Upper lobe of left lung (tissue), 6 donors: ENCODE measurements around the gene FIBP. TPM values are rescaled to one million over a fixed set of nuclear protein-coding genes. Genes with fewer than 3 reads are reported as not detected.
"Not testable (repeated sequence)": the region's sequence is repeated elsewhere in the genome, so short reads cannot be mapped to it uniquely, and the experiment has no call there.

ENCODE experiments used
- ATAC-seq, 2 donors: fragments of 200-7000 bp; cut with Tn5 transposase; one replicate each; pipeline ENCODE4 v1.9.1; 2022; ENCODE audit warnings: mild to moderate bottlenecking in 2 of 2, moderate library complexity in 2 of 2; ENCODE audit not compliant: low FRiP score in 2 of 2
- DNase-seq, 2 donors: peaks; one replicate each; pipeline ENCODE4 v3.0.0-alpha.2; 2019 to 2020
- H3K27ac ChIP-seq, 4 donors: fragments of 200-600 bp; sonication (generic); one replicate each; pipeline ENCODE4 v1.5.1; 2016 to 2019
- H3K27me3 ChIP-seq, 4 donors: fragments of 200-600 bp; sonication (generic); one replicate each; pipeline ENCODE4 v1.5.1; 2017 to 2019
- H3K36me3 ChIP-seq, 4 donors: fragments of 200-600 bp; sonication (generic); one replicate each; pipeline ENCODE4 v1.5.1; 2016 to 2019
- H3K4me1 ChIP-seq, 4 donors: fragments of 200-600 bp; sonication (generic); one replicate each; pipeline ENCODE4 v1.5.1; 2018 to 2019
- H3K4me3 ChIP-seq, 4 donors: fragments of 200-600 bp; sonication (generic); one replicate each; pipeline ENCODE4 v1.5.1; 2017 to 2019; ENCODE audit warnings: mild to moderate bottlenecking in 2 of 4, moderate library complexity in 1 of 4
- H3K9me3 ChIP-seq, 4 donors: fragments of 200-600 bp; sonication (generic); one replicate each; pipeline ENCODE4 v1.5.1; 2018 to 2019
- CTCF ChIP-seq, 6 experiments: fragments of 450-650 bp in 4 of 6; fragments of 200-600 bp in 2 of 6; sonication (generic) in 2 of 6; IDR thresholded peaks; one replicate each; pipeline ENCODE4 v1.5.1; 2016 to 2019; ENCODE audit warnings: antibody characterized with exemption in 6 of 6
- EP300 ChIP-seq, 4 donors: sonication (generic); formaldehyde crosslinking; IDR thresholded peaks; one replicate each; pipeline ENCODE4 v1.5.1; 2017; ENCODE audit warnings: antibody characterized with exemption in 4 of 4, control low read depth in 2 of 4
- POLR2A ChIP-seq, 4 donors: fragments of 450-650 bp; IDR thresholded peaks; one replicate each; pipeline ENCODE4 v1.5.1; 2016 to 2017; ENCODE audit warnings: antibody characterized with exemption in 4 of 4, mild to moderate bottlenecking in 2 of 4
- POLR2AphosphoS5 ChIP-seq, 2 donors: sonication (generic); formaldehyde crosslinking; IDR thresholded peaks; one replicate each; pipeline ENCODE4 v1.5.1; 2017; ENCODE audit warnings: antibody characterized with exemption in 2 of 2
- WGBS, 2 donors: methylation state at CpG; one replicate each; pipeline ENCODE4 v1.1.5; 2017 to 2018; 5-methylcytosine and 5-hydroxymethylcytosine counted together
- total RNA-seq, 6 donors: library from RNA; depleted of rRNA in 4 of 6; stranded (reverse); fragments of >200 nt in 4 of 6; gene quantifications; one replicate each; pipeline versions ENCODE4 v1.1.0 to v1.2.1, GENCODE V29; 2016 to 2021
- donor health status: DM: no; HTN: no; CAD: no; lungs with moderate emphysema.
- donor health status: DM: no; HTN: yes; CAD: no; lungs with severe emphysema.

FIBP gene
- total RNA-seq, 6 donors from 2014 or later = 46.8 to 77.7 (median 57.0) TPM

DNA sequence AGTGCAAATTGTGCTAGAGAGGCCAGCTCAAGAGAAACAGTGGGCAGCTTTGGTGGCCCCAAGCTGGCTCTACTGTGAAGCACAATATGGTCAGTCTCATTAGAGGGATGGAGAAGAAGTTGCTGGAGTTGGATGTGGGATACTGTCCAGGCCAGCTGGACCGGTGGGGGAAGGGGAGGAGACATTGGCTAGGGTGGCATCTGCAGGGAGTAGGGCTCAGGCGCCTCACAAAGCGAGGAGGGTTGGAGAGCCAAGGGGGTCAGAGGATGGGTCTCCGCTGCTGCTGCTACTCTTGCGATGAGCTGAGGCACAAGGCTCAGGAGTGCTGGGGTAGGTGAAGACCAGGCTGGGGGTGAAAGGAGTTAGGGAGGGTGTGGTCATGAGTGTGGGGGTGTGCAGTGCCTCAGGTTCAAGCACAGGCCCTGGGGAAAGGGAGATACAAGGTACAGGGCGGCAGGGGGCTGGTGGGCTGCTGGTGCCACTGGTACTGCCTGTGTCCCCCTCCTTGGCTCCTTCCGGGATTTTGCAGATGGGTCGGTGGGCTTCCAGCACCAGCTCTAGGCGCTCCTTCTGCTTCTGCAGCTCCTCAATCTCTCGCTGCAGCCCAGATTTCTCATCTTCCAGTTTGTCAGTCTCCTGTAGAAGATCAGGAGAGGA, 4.5 kb upstream of the FIBP start:
- peak overlapping the region in 3 of 4 donors; percentile 71 to 86 (median 82) for H3K4me3 ChIP-seq
- H3K27me3 ChIP-seq = no peaks in the 10 kb centered on the region
- WGBS, 2 donors = 67 to 75% methylated on average over 9 to 10 of the region's 10 CpGs
- H3K27ac ChIP-seq = peak overlapping the region; percentile 94 to 98 (median 94)
- TF ChIP-seq EP300 (IDR thresholded peaks at IDR 0.05) = no peak
- TF ChIP-seq POLR2AphosphoS5 (IDR thresholded peaks at IDR 0.05) = no peak
- no peak for TF ChIP-seq POLR2A (IDR thresholded peaks at IDR 0.05)
- TF ChIP-seq CTCF (IDR thresholded peaks at IDR 0.05) = no peak
- DNase-seq = no peak
- H3K4me1 ChIP-seq = peaks cover 44 to 60% (median 54%) of the 10 kb centered on the region in 4 donors
- ATAC-seq = no peak
- H3K9me3 ChIP-seq = no peaks in the 10 kb centered on the region
- H3K36me3 ChIP-seq = no peaks in the 10 kb centered on the region

DNA sequence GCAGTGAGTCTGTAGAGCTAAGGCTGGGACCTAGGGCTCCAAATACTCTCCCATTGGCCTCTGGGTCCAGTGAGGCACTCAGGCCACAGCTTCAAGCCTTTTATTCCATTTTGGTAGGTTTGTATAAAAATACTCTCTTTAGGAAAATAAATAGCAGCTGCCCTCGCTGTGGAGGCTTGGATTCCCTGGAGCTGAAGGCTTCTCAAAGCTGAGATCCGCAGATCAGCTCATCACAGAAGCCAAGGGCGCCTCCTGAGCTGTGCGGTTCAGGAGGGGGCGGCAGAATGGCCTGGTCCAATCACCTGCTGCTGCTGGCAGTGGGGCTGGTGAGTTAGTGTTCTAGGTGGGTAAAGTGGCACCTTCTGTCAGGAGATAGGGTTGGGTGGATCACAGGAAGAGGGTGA, 3.9 kb upstream of the FIBP start:
- not testable (repeated sequence) for H3K9me3 ChIP-seq, H3K27me3 ChIP-seq, ATAC-seq, DNase-seq, H3K36me3 ChIP-seq
- H3K4me1 ChIP-seq = peaks cover 51 to 67% (median 60%) of the 10 kb centered on the region in 4 donors
- H3K4me3 ChIP-seq = peak overlapping the region; percentile 50 to 86 (median 76)
- peak overlapping the region; percentile 94 to 98 (median 94) for H3K27ac ChIP-seq
- 50 to 68% methylated on average over 4 to 5 of the region's 5 CpGs for WGBS, 2 donors

DNA sequence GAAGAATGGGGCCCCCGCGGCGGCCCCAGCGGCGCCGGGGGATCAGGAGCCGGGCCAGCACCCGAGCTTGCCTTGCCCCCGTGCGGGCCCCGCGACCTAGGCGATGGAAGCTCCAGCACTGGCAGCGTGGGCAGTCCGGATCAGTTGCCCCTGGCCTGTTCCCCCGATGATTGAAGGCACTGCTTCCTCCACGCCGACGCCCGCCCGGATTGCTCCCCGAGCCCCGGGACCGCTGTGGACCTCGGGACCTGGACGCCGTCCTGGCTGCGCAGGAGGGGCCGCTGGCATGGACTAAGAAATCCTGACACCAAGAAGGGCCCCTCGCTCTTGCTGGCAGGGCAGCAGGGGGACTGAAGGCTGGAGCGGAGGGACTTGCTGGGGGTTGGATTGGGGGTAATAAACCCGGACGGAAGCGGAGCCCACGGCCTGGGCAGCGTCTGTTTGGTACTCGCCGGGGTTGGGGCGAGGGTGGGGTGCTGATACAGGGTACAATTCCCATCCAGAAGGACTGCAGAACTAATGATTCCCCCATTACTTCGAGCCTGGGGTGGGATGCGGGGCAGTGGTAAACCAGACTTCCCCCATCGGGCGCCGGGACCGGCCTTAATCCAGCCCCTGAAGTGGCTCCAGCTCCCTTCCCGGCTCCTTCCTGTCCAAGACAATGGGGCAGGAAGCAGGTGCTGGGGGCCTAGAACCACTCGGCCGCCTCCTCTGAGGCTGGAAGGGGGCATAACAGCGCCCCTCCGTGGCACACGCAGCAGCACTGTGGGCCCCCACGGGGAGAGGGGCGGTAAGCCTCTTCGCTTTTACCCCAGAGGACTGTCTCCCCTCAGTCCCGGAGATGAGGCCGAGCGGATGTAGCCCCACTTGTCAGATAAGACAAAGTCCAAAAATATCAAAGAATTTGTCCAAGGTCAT, 3.2 kb upstream of the FIBP start:
- no peaks in the 10 kb centered on the region for H3K27me3 ChIP-seq
- peaks cover 51 to 69% (median 62%) of the 10 kb centered on the region in 4 donors for H3K4me1 ChIP-seq
- peak in 1 of 2 donors; percentile 50 for DNase-seq
- no peak for ATAC-seq
- TF ChIP-seq CTCF (IDR thresholded peaks at IDR 0.05) (peak in 4 of 6 experiments; percentile 19 to 38 (median 28)), POLR2A (IDR thresholded peaks at IDR 0.05) (peak in 1 of 4 donors; percentile 12), POLR2AphosphoS5 (IDR thresholded peaks at IDR 0.05) (peak; percentile 65 to 67), EP300 (IDR thresholded peaks at IDR 0.05) (peak in 1 of 4 donors; percentile 10)
- peaks cover 0 to 4% (median 0%) of the 10 kb centered on the region in 4 donors for H3K36me3 ChIP-seq
- 3 to 7% methylated on average over 19 to 40 of the region's 57 CpGs for WGBS, 2 donors
- peak overlapping the region; percentile 50 to 86 (median 76) for H3K4me3 ChIP-seq
- H3K27ac ChIP-seq = peak overlapping the region; percentile 94 to 98 (median 94)
- no peaks in the 10 kb centered on the region for H3K9me3 ChIP-seq

DNA sequence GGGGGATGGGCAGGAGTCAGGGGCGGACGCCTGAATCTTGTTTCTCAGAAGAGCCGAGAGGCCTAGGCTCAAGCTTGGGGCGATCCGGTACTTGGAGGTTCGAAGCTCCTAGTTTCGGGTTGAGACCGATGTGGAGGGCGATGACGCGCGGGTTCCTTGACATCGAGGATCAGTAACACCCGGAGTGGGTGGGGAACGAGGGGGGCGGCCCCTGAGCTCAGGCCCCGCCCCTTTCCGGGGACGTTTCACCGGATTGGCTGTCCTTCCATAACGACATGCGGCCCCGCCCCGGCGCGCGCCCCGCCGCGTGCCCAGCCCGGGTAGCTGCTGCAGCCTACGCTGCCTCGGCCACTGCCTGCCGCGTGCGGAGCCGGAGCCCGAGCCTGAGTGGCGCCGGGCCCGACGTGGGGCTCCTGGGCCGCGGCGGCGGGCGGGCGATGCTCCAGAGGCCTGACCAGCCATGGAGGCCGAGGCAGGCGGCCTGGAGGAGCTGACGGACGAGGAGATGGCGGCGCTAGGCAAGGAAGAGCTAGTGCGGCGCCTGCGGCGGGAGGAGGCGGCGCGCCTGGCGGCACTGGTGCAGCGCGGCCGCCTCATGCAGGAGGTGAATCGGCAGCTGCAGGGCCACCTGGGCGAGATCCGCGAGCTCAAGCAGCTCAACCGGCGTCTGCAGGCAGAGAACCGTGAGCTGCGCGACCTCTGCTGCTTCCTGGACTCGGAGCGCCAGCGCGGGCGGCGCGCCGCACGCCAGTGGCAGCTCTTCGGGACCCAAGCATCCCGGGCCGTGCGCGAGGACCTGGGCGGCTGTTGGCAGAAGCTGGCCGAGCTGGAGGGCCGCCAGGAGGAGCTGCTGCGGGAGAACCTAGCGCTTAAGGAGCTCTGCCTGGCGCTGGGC, 2.3 kb upstream of the FIBP start, which contains the start of gene CCDC85B:
Gene CCDC85B, plus strand, starts transcription at position 350 of the 895 bp plus-strand sequence. Its CDS starts 111 bp downstream, at position 461.
- DNase-seq = peak; percentile 99 to 100
- Histone ChIP-seq H3K4me1 (peaks cover 51 to 69% (median 62%) of the 10 kb centered on the region in 4 donors), H3K27me3 (no peaks in the 10 kb centered on the region), H3K4me3 (peak within 1 kb of the TSS; percentile 50 to 86 (median 76)), H3K9me3 (no peaks in the 10 kb centered on the region), H3K36me3 (peaks cover 0 to 13% (median 2%) of the 10 kb centered on the region in 4 donors), H3K27ac (peak within 1 kb of the TSS; percentile 94 to 98 (median 94))
- TF ChIP-seq CTCF (IDR thresholded peaks at IDR 0.05) (peak in 5 of 6 experiments; percentile 11 to 51 (median 30)), EP300 (IDR thresholded peaks at IDR 0.05) (peak in 1 of 4 donors; percentile 37), POLR2AphosphoS5 (IDR thresholded peaks at IDR 0.05) (peak; percentile 87 to 91), POLR2A (IDR thresholded peaks at IDR 0.05) (peak in 3 of 4 donors; percentile 91 to 98 (median 96))
- peak; percentile 89 to 91 for ATAC-seq
- 0 to 1% methylated on average over 20 to 59 of the region's 94 CpGs for WGBS, 2 donors
